ENCODE data around the gene PIGU. TPM values are rescaled to one million over a fixed set of nuclear protein-coding genes. Genes with fewer than 3 reads are reported as not detected.

The PIGU gene
- total and polyA plus RNA-seq, 2 donors (not counting 1 experiment from before 2014, with no cell fraction given), result 12.0 to 19.3 TPM

DNA sequence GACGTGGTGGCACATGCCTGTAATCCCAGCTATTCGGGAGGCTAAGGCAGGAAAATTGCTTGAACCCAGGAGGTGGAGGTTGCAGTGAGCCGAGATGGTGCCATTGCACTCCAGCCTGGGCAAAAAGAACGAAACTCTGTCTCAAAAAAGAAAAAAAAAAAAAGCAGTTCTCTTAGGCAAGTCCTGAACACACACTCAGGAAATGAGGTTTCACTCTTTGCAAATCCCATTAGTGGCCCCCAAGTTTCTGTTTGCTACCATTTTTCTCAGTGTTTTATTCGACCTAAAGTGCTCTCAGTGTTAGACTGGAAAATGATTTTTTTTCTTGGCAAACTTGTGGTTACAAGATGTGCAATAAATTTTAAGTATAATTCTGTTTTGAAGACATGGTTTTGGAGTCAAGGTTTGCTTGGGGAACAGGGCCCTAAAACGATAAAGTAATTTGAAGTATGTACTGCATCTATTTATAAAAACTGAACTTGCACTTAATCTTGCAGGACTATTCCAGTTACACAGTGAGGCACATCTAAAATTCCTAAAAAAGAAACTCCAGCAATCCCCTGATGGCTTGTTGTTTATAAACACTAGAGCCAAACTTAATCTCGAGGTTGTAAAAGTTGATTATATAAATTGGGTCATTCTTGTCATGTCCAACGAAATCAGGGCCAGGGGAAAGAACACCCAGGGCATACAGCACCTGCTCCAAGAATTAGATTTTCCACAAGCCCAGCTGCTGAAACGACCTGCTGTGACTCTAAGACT is 75.8 kb downstream of the PIGU start:
- H3K9me3 ChIP-seq (ENCODE audit: control extremely low read depth in 1 of 3, control insufficient read depth in 2 of 3, insufficient read depth in 1 of 3, low read length in 2 of 3), result no peaks in the 10 kb centered on the region
- H3K27ac Mint-ChIP-seq, result no peak overlapping the region
- TF ChIP-seq EZH2 (IDR thresholded peaks at IDR 0.05; ENCODE audit: borderline replicate concordance, insufficient read depth, low read depth, low read length, poor library complexity, severe bottlenecking), result no peak
- TF ChIP-seq, protein P1, sequence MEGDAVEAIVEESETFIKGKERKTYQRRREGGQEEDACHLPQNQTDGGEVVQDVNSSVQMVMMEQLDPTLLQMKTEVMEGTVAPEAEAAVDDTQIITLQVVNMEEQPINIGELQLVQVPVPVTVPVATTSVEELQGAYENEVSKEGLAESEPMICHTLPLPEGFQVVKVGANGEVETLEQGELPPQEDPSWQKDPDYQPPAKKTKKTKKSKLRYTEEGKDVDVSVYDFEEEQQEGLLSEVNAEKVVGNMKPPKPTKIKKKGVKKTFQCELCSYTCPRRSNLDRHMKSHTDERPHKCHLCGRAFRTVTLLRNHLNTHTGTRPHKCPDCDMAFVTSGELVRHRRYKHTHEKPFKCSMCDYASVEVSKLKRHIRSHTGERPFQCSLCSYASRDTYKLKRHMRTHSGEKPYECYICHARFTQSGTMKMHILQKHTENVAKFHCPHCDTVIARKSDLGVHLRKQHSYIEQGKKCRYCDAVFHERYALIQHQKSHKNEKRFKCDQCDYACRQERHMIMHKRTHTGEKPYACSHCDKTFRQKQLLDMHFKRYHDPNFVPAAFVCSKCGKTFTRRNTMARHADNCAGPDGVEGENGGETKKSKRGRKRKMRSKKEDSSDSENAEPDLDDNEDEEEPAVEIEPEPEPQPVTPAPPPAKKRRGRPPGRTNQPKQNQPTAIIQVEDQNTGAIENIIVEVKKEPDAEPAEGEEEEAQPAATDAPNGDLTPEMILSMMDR (IDR thresholded peaks at IDR 0.05), result no peak
- H3K27ac ChIP-seq (ENCODE audit: low read length in 2 of 2), result no peak overlapping the region
- POLR2A ChIA-PET, result no interaction called here
- no peak overlapping the region for H3K4me3 ChIP-seq (ENCODE audit: control extremely low read depth in 1 of 5, extremely low read depth in 1 of 5, insufficient read depth in 1 of 5, low read depth in 2 of 5, low read length in 4 of 5)
- CTCF ChIA-PET, result no interaction called here
- H3K79me2 ChIP-seq (ENCODE audit: control insufficient read depth, insufficient read depth, low read length), result no peaks in the 10 kb centered on the region
- H3K27me3 ChIP-seq (replicated peaks in 1 of 4; ENCODE audit: control extremely low read depth in 1 of 4, control insufficient read depth in 3 of 4, insufficient read depth in 4 of 4, low read length in 3 of 4), result no peaks in the 10 kb centered on the region
- H3K27me3 Mint-ChIP-seq, result no peaks in the 10 kb centered on the region
- no peak overlapping the region for H3K4me3 Mint-ChIP-seq
- no peaks in the 10 kb centered on the region for H3K36me3 ChIP-seq (replicated peaks in 1 of 2; ENCODE audit: control extremely low read depth in 1 of 2, control insufficient read depth in 1 of 2, extremely low read depth in 1 of 2, insufficient read depth in 2 of 2, low read length in 1 of 2)
- H3K4me2 ChIP-seq (replicated peaks; ENCODE audit: low read depth, low read length, poor library complexity, severe bottlenecking), result no peak overlapping the region
- H4K20me1 ChIP-seq (ENCODE audit: control insufficient read depth, insufficient read depth, low read length, poor library complexity, severe bottlenecking), result no peaks in the 10 kb centered on the region
- no peak for DNase-seq
- H3K4me1 ChIP-seq (ENCODE audit: control insufficient read depth in 2 of 2, insufficient read depth in 2 of 2, low read length in 2 of 2), result no peaks in the 10 kb centered on the region
- intact Hi-C loops (cut with micrococcal nuclease), result no loop called here
- H3K4me1 Mint-ChIP-seq, result no peaks in the 10 kb centered on the region
- 93% methylated on average over 3 of the region's 9 CpGs for WGBS (ENCODE audit: insufficient coverage)
- H3K9me3 Mint-ChIP-seq (ENCODE audit: insufficient read depth), result no peaks in the 10 kb centered on the region
- no peak for ATAC-seq (ENCODE audit: low read depth)
- no peak overlapping the region for H2AFZ ChIP-seq (ENCODE audit: insufficient read depth, low read depth, low read length, poor library complexity, severe bottlenecking)
- no peak overlapping the region for H3K9ac ChIP-seq (ENCODE audit: low read length)

DNA sequence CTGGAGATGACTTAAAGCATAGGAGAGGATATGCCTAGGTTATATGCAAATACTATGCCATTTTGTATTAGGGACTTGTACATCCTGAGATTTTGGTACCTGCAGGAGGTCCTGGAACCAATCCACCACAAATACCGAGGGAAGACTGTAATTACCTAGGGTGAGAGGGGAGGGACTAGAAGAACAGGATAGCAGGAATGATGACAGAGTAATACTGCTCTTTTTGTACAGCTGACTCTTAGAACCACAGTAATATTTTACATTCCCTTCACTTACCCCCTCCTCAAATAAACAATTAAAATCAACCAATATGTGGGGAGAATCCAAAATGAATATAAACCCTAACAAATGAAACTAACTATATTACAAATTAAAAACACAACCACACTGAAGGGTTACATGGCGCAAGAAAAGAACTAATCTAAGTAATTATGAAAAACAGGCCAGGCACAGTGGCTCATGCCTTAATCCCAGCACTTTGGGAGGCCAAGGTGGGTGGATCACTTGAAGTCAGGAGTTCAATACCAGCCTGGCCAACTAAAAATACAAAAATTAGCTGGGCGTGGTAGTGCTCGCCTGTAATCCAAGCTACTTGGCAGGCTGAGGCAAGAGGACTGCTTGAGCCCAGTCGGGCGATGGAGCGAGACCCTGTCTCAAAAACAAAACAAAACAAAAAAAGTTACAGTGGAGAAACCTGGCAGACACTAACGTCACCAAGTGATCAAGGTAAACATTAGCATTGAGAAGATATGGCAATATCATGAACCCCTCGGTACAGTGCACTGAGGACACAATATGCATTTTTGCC is 81.3 kb downstream of the PIGU start:
- Histone ChIP-seq H3K4me1 (ENCODE audit: control insufficient read depth in 2 of 2, insufficient read depth in 2 of 2, low read length in 2 of 2) (no peaks in the 10 kb centered on the region), H2AFZ (ENCODE audit: insufficient read depth, low read depth, low read length, poor library complexity, severe bottlenecking) (no peak overlapping the region), H4K20me1 (ENCODE audit: control insufficient read depth, insufficient read depth, low read length, poor library complexity, severe bottlenecking) (no peaks in the 10 kb centered on the region), H3K9ac (ENCODE audit: low read length) (no peak overlapping the region), H3K36me3 (replicated peaks in 1 of 2; ENCODE audit: control extremely low read depth in 1 of 2, control insufficient read depth in 1 of 2, extremely low read depth in 1 of 2, insufficient read depth in 2 of 2, low read length in 1 of 2) (no peaks in the 10 kb centered on the region), H3K4me2 (replicated peaks; ENCODE audit: low read depth, low read length, poor library complexity, severe bottlenecking) (no peak overlapping the region), H3K27me3 (replicated peaks in 1 of 4; ENCODE audit: control extremely low read depth in 1 of 4, control insufficient read depth in 3 of 4, insufficient read depth in 4 of 4, low read length in 3 of 4) (no peaks in the 10 kb centered on the region), H3K4me3 (ENCODE audit: control extremely low read depth in 1 of 5, extremely low read depth in 1 of 5, insufficient read depth in 1 of 5, low read depth in 2 of 5, low read length in 4 of 5) (no peak overlapping the region), H3K27ac (ENCODE audit: low read length in 2 of 2) (no peak overlapping the region), H3K79me2 (ENCODE audit: control insufficient read depth, insufficient read depth, low read length) (no peaks in the 10 kb centered on the region), H3K9me3 (ENCODE audit: control extremely low read depth in 1 of 3, control insufficient read depth in 2 of 3, insufficient read depth in 1 of 3, low read length in 2 of 3) (no peaks in the 10 kb centered on the region)
- no peak for TF ChIP-seq EZH2 (IDR thresholded peaks at IDR 0.05; ENCODE audit: borderline replicate concordance, insufficient read depth, low read depth, low read length, poor library complexity, severe bottlenecking)
- TF ChIP-seq, protein P1 (IDR thresholded peaks at IDR 0.05), result no peak
- intact Hi-C loops (cut with micrococcal nuclease), result no loop called here
- Mint-ChIP-seq H3K4me1 (no peaks in the 10 kb centered on the region), H3K4me3 (no peak overlapping the region), H3K27ac (no peak overlapping the region), H3K27me3 (no peaks in the 10 kb centered on the region), H3K9me3 (ENCODE audit: insufficient read depth) (no peaks in the 10 kb centered on the region)
- POLR2A ChIA-PET, result no interaction called here
- CTCF ChIA-PET, result no interaction called here
- DNase-seq (no peak), ATAC-seq (ENCODE audit: low read depth) (no peak)
- 100% methylated on average over 7 of the region's 9 CpGs for WGBS (ENCODE audit: insufficient coverage)
